GM12801 (cell line): ENCODE results near the gene HADHB.

Experiments
- TF ChIP-seq, protein P1 (sequence below): IDR thresholded peaks from one replicate; pipeline ENCODE4 v1.5.1; 2011; ENCODE audit warnings: control low read depth; ENCODE audit not compliant: insufficient read length; ENCODE audit errors: extremely low read depth

Gene HADHB

DNA sequence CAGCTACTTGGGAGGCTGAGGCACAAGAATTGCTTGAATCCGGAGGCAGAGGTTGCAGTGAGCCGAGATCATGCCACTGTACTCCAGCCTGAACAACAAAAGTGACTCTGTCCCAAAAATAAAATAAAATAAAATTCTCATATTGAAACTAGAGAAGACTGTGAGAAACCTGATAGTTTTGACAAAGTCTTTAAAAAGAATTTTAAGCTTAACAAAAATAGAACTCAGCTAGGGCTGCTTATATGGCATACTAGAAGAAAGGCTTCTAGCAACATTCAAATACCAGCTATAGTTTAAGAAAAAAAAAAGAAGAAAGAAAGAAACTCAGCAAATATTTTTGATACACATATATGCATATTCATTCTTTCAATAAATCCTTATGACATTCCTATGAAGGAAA is 13.9 kb upstream of the HADHB start:
- TF ChIP-seq, protein P1, sequence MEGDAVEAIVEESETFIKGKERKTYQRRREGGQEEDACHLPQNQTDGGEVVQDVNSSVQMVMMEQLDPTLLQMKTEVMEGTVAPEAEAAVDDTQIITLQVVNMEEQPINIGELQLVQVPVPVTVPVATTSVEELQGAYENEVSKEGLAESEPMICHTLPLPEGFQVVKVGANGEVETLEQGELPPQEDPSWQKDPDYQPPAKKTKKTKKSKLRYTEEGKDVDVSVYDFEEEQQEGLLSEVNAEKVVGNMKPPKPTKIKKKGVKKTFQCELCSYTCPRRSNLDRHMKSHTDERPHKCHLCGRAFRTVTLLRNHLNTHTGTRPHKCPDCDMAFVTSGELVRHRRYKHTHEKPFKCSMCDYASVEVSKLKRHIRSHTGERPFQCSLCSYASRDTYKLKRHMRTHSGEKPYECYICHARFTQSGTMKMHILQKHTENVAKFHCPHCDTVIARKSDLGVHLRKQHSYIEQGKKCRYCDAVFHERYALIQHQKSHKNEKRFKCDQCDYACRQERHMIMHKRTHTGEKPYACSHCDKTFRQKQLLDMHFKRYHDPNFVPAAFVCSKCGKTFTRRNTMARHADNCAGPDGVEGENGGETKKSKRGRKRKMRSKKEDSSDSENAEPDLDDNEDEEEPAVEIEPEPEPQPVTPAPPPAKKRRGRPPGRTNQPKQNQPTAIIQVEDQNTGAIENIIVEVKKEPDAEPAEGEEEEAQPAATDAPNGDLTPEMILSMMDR: no peak

DNA sequence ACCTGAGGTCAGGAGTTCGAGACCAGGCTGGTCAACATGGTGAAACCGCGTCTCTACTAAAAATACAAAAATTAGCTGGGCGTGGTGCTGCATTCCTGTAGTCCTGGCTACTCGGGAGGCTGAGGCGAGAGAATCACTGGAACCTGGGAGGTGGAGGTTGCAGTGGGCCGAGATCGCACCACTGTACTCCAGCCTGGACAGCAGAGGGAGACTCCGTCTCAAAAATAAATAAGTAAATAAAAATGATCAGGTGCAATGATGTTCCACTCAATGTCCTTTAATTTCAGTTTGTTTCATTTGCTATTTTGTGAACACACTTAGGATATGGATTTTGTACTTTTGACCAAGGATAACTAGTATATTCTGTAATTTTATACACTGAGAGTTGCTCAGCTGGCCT is 9.7 kb upstream of the HADHB start:
- TF ChIP-seq, protein P1: no peak

DNA sequence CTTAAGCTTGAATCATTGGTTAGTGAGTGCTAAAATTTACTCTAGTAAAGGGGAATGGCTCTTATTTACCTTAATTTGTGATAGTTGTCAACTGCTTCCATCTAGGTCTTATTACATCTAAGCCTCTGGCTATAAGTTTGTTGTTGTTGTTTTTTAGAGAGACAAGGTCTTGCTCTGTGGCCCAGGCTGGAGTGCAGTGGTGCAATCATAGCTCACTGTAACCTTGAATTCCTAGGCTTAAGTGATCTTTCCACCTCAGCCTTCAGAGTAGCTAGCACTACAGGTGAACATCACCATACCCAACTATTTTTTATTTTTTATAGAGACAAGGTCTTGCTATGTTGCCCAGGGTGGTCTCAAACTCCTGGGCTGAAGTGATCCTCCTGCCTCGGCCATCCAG is 6.9 kb upstream of the HADHB start:
- TF ChIP-seq, protein P1: no peak

DNA sequence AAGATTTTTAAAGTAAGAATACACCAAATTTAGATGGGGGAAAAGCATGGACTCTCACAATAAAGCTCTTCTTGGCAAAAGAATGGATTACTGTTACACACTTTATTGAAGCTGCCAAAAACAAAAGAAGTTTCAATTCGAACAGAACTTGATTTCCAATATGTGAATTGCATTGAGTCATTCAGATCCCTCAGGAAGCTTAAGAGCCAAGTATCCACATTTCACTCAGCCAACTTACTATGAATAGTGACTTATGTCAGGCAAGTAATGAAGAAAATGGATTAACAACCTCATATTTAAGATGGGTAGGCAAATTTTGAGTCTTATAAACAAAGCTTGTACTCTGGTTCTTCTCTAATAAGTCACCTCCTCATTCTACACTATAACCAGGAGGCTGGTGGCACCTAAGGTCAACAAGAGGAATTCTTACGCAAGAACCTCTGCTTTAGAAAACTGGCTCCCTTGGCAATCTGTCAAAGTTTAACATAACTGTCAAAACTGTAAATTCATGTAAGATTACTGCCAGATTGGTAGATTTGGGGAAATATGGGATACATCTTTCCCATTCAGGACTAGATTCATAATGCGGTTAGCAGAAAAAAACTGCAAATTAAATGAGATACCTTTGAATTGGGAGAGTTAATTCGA is 6.3 kb upstream of the HADHB start:
- TF ChIP-seq, protein P1: no peak

DNA sequence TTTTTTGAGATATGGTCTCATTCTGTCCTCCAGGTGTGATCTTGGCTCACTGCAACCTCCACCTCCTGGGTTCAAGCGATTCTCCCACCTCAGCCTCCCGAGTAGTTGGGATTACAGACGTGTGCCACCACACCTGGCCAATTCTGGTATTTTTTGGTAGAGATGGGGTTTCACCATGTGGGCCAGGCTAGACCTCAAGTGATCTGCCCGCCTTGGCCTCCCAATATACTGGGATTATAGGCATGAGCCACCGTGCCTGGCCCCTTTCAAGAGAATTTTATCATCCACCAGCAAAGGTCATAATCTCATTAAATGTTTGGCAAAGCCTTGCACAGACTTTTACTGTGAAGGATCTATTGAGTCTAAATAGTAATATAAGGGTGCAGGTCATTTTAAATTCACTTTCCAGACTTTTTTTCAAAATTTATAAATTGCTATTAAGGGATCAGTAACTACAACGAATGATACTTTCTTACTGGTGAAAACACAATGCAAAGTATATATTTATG is 2.8 kb upstream of the HADHB start:
- TF ChIP-seq, protein P1: no peak

DNA sequence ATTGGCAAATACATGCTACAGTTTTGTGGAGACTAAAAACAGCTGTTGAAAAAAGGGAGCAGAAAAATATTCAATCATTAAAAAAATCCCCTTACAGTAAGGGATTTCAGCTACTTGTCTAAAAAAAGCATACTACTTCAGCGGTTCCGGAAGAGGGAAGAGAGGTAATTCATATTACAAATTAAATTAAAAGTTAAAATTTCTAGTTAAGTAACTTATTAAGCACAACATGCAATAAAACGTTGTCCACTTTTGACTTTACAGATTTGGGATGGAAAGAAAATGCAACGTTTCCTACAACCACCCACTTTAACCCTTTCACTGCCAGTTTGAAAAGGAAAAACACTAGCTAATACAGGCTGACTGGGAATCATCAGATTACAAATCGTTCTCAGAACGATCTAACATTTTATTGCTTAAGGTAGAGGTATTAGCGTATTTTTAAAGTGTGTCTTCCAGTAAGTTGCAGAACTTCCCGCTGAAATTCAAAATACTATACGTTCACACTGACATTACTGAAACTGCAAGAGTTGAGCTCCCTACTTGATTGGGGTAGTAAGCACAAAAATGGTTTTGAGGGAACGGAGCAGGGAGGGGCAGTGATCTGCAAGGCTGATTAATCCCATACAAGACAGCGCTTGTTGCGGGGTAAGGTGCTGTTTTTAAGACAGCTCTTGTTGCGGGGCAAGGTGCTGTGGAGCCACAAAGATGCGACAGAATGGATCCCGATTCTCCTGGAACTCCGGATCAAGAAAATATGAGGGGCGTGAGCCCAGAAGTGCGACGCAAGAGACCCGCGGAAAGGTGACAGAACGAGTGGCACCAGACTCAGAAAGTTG is 1.1 kb upstream of the HADHB start:
- TF ChIP-seq, protein P1: no peak

DNA sequence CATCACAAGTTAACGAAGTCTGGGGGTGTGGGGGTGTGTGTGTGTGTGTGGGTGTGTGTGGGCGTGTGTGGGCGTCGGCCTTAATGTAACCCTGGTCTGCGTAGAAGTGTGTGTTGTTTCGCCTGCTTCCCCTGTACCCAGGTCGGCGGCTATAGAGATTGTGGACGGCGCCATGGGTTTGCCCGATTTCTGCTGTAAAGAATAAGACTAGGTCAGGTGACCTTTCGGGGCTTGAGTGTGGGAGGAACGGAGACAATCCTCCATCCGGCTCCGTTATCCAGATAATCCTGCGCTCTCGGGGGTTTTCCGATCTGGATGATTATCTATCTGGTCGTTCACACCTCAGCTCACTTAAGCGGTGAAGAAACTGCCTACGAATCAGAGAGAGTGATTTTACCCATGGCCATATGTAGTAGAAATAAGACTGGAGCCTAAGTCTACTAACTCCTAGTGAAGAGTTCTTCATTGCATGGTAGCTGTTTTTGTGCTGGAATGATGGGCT is 543 bp downstream of the HADHB start:
- TF ChIP-seq, protein P1: no peak
